Mesothelial cell of epicardium (in vitro differentiated cells): Measurements from ENCODE around the gene AQP6. TPM values are rescaled to one million over a fixed set of nuclear protein-coding genes. Genes with fewer than 3 reads are reported as not detected.

ENCODE experiments used
- DNase-seq, 2 experiments: peaks; one replicate each; pipeline ENCODE4 v3.0.0; 2021; ENCODE audit warnings: low spot score in 2 of 2; ENCODE audit not compliant: unreplicated experiment in 2 of 2
- H3K27ac Mint-ChIP-seq: 2 replicates; pipeline ENCODE4 v1.8.0; 2021; ENCODE audit warnings: mixed read lengths
- H3K27me3 Mint-ChIP-seq: 2 replicates; pipeline ENCODE4 v1.8.0; 2021; ENCODE audit warnings: low read depth, mixed read lengths
- H3K36me3 Mint-ChIP-seq: 2 replicates; pipeline ENCODE4 v1.8.0; 2021; ENCODE audit warnings: mixed read lengths
- H3K4me1 Mint-ChIP-seq: 2 replicates; pipeline ENCODE4 v1.8.0; 2021; ENCODE audit warnings: mixed read lengths
- H3K4me3 Mint-ChIP-seq: 2 replicates; pipeline ENCODE4 v1.8.0; 2021; ENCODE audit warnings: mild to moderate bottlenecking, moderate library complexity, mixed read lengths
- H3K9me3 Mint-ChIP-seq: 2 replicates; pipeline ENCODE4 v1.8.0; 2021; ENCODE audit warnings: mixed read lengths
- total RNA-seq: library from RNA; stranded (reverse); gene quantifications from 3 replicates; pipeline ENCODE4 v1.2.1, GENCODE V29; 2021
- TF ChIP-seq, protein P1 (sequence below): fragments of 200-600 bp; sonication (generic); IDR thresholded peaks from one replicate; pipeline ENCODE4 v1.5.0; 2021; ENCODE audit warnings: antibody characterized with exemption; ENCODE audit not compliant: unreplicated experiment

Gene AQP6
- total RNA-seq, 1 donor from 2014 or later = 0.16 TPM

- H3K4me3 Mint-ChIP-seq = no peak overlapping the region
- TF ChIP-seq, protein P1, sequence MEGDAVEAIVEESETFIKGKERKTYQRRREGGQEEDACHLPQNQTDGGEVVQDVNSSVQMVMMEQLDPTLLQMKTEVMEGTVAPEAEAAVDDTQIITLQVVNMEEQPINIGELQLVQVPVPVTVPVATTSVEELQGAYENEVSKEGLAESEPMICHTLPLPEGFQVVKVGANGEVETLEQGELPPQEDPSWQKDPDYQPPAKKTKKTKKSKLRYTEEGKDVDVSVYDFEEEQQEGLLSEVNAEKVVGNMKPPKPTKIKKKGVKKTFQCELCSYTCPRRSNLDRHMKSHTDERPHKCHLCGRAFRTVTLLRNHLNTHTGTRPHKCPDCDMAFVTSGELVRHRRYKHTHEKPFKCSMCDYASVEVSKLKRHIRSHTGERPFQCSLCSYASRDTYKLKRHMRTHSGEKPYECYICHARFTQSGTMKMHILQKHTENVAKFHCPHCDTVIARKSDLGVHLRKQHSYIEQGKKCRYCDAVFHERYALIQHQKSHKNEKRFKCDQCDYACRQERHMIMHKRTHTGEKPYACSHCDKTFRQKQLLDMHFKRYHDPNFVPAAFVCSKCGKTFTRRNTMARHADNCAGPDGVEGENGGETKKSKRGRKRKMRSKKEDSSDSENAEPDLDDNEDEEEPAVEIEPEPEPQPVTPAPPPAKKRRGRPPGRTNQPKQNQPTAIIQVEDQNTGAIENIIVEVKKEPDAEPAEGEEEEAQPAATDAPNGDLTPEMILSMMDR = no peak
- no peaks in the 10 kb centered on the region for H3K9me3 Mint-ChIP-seq
- H3K36me3 Mint-ChIP-seq = peaks cover 4% of the 10 kb centered on the region
- no peaks in the 10 kb centered on the region for H3K27me3 Mint-ChIP-seq
- peak overlapping the region; percentile 72 for H3K27ac Mint-ChIP-seq
- no peak for DNase-seq
- H3K4me1 Mint-ChIP-seq = peaks cover 17% of the 10 kb centered on the region
Observed at GRCh38 chr12:50016501-50017475, 44.0 kb downstream of the AQP6 start.

GRCh38 chr12:50017641-50018040 lies 44.9 kb downstream of the AQP6 start:
- TF ChIP-seq, protein P1 = no peak
- DNase-seq = no peak
- H3K4me1 Mint-ChIP-seq = peaks cover 17% of the 10 kb centered on the region
- peaks cover 4% of the 10 kb centered on the region for H3K36me3 Mint-ChIP-seq
- H3K27ac Mint-ChIP-seq = peak overlapping the region; percentile 72
- H3K27me3 Mint-ChIP-seq = no peaks in the 10 kb centered on the region
- no peaks in the 10 kb centered on the region for H3K9me3 Mint-ChIP-seq
- H3K4me3 Mint-ChIP-seq = no peak overlapping the region

GRCh38 chr12:50018154-50018553 lies 45.4 kb downstream of the AQP6 start:
- Mint-ChIP-seq H3K27ac (peak overlapping the region; percentile 73), H3K36me3 (peaks cover 4% of the 10 kb centered on the region), H3K4me1 (peaks cover 17% of the 10 kb centered on the region), H3K9me3 (no peaks in the 10 kb centered on the region), H3K27me3 (no peaks in the 10 kb centered on the region), H3K4me3 (no peak overlapping the region)
- DNase-seq = no peak
- TF ChIP-seq, protein P1 = no peak

DNA sequence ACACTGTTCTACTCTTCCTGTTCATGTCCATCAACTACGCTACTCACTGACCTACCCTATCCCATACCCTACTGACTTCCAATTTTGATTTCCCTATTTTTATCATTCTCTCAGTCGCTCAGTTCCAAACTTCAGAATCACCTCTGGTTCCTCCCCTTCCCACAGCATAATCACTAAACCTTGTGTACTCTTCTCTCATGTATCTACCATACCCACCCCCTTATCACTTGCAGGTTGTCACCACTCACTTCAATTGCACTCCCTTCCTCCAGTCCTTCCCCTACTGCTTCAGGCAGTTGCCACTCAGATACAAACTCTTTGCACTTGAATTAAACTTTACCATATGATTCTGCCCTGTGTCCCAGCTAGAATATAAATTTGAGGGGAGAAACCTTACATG lies 46.2 kb downstream of the AQP6 start:
- DNase-seq = no peak
- Mint-ChIP-seq H3K9me3 (no peaks in the 10 kb centered on the region), H3K36me3 (no peaks in the 10 kb centered on the region), H3K27me3 (no peaks in the 10 kb centered on the region), H3K27ac (no peak overlapping the region), H3K4me1 (peaks cover 17% of the 10 kb centered on the region), H3K4me3 (no peak overlapping the region)
- TF ChIP-seq, protein P1 = no peak

DNA sequence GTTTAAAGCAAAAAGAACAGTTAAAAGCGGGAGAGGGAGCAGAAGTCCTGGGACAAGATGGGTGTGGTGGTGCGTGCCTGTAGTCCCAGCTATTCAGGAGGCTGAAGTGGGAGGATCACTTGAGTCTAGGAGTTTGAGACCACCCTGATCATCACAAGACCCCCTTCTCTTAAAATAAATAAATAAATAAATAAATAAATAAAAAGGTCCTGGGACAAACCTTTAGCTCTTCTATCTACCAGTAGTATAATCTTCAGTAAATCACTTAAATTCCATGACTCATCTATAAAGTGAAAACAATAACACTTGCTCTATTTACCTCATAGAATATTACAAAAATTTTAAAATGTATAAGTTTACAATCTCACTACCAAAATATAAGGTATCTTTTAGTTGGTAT lies 46.8 kb downstream of the AQP6 start:
- no peaks in the 10 kb centered on the region for H3K27me3 Mint-ChIP-seq
- no peaks in the 10 kb centered on the region for H3K36me3 Mint-ChIP-seq
- peaks cover 22% of the 10 kb centered on the region for H3K4me1 Mint-ChIP-seq
- DNase-seq = no peak
- H3K27ac Mint-ChIP-seq = no peak overlapping the region
- H3K9me3 Mint-ChIP-seq = no peaks in the 10 kb centered on the region
- no peak overlapping the region for H3K4me3 Mint-ChIP-seq
- TF ChIP-seq, protein P1 = no peak
